GM23338 (cell line): Measurements from ENCODE around the gene RHCG. TPM values are rescaled to one million over a fixed set of nuclear protein-coding genes. Genes with fewer than 3 reads are reported as not detected.

ENCODE experiments used
- ATAC-seq: fragments of 200-7000 bp; cut with Tn5 transposase; 3 replicates; pipeline ENCODE4 v1.9.1; 2020
- DNase-seq: peaks from one replicate; pipeline ENCODE4 v3.0.0-alpha.2; 2015; ENCODE audit warnings: low spot score
- H2AFZ ChIP-seq: fragments of 200-600 bp; sonication (generic); 2 replicates; pipeline ENCODE4 v1.8.0; 2016; ENCODE audit warnings: antibody characterized with exemption, mild to moderate bottlenecking, moderate library complexity
- H3F3A ChIP-seq: fragments of 200-600 bp; sonication (generic); replicated peaks from 2 replicates; pipeline ENCODE4 v1.8.0; 2017; ENCODE audit warnings: antibody characterized with exemption, mixed run types, low read depth
- H3K27ac ChIP-seq: fragments of 200-600 bp; sonication (generic); 2 replicates; pipeline ENCODE4 v1.6.1; 2016; ENCODE audit warnings: low read depth
- H3K27me3 ChIP-seq: fragments of 200-600 bp; sonication (generic); 2 replicates; pipeline ENCODE4 v1.8.0; 2016; ENCODE audit warnings: mild to moderate bottlenecking, mixed run types, moderate library complexity; ENCODE audit not compliant: insufficient read depth
- H3K36me3 ChIP-seq: fragments of 200-600 bp; sonication (generic); 2 replicates; pipeline ENCODE4 v1.8.0; 2016; ENCODE audit warnings: mild to moderate bottlenecking; ENCODE audit not compliant: insufficient read depth
- H3K4me1 ChIP-seq: fragments of 200-600 bp; sonication (generic); 2 replicates; pipeline ENCODE4 v1.8.0; 2016; ENCODE audit warnings: mild to moderate bottlenecking, moderate library complexity; ENCODE audit not compliant: insufficient read depth
- H3K4me2 ChIP-seq: fragments of 200-600 bp; sonication (generic); 2 replicates; pipeline ENCODE4 v1.7.1; 2017; ENCODE audit warnings: mixed run types
- H3K4me3 ChIP-seq: fragments of 200-600 bp; sonication (generic); 2 replicates; pipeline ENCODE4 v1.6.1; 2016; ENCODE audit warnings: mixed run types
- H3K79me2 ChIP-seq: fragments of 200-600 bp; sonication (generic); replicated peaks from 2 replicates; pipeline ENCODE4 v1.8.0; 2017; ENCODE audit warnings: mild to moderate bottlenecking; ENCODE audit not compliant: insufficient read depth
- H3K9me2 ChIP-seq: fragments of 200-600 bp; sonication (generic); 2 replicates; pipeline ENCODE4 v1.8.0; 2017; ENCODE audit not compliant: insufficient read depth
- H4K20me1 ChIP-seq: fragments of 200-600 bp; sonication (generic); replicated peaks from 2 replicates; pipeline ENCODE4 v1.8.0; 2017; ENCODE audit warnings: mild to moderate bottlenecking; ENCODE audit not compliant: insufficient read depth
- H3K27ac Mint-ChIP-seq: 2 replicates; pipeline ENCODE4 v1.8.0; 2020; ENCODE audit warnings: inconsistent platforms, mild to moderate bottlenecking, moderate library complexity, mixed read lengths
- H3K27me3 Mint-ChIP-seq: 3 replicates; pipeline ENCODE4 v1.8.0; 2022; ENCODE audit warnings: low read depth, mild to moderate bottlenecking, moderate library complexity, mixed read lengths, inconsistent platforms; ENCODE audit not compliant: insufficient read depth, poor library complexity
- H3K36me3 Mint-ChIP-seq: 3 replicates; pipeline ENCODE4 v1.8.0; 2021; ENCODE audit warnings: low read depth, mild to moderate bottlenecking, inconsistent platforms, moderate library complexity, mixed read lengths
- H3K4me1 Mint-ChIP-seq: 3 replicates; pipeline ENCODE4 v1.8.0; 2020; ENCODE audit warnings: mild to moderate bottlenecking, inconsistent platforms, mixed read lengths
- H3K4me3 Mint-ChIP-seq: 3 replicates; pipeline ENCODE4 v1.8.0; 2021; ENCODE audit warnings: moderate library complexity, mild to moderate bottlenecking, inconsistent platforms, mixed read lengths
- H3K9me3 Mint-ChIP-seq: 3 replicates; pipeline ENCODE4 v1.8.0; 2020; ENCODE audit warnings: moderate library complexity, mild to moderate bottlenecking, inconsistent platforms, mixed read lengths
- CTCF ChIP-seq, 2 experiments: fragments of 200-600 bp in 1 of 2; sonication (generic) in 1 of 2; conservative IDR thresholded peaks; 2 replicates each; pipeline versions ENCODE4 v1.5.1 to v1.6.1; 2016 to 2017; ENCODE audit warnings: antibody characterized with exemption in 2 of 2, low read depth in 2 of 2, mild to moderate bottlenecking in 2 of 2, moderate library complexity in 1 of 2
- JUNB ChIP-seq: IDR thresholded peaks from one replicate; pipeline ENCODE4 v1.6.1; 2016; ENCODE audit warnings: antibody characterized with exemption; ENCODE audit not compliant: unreplicated experiment
- POLR2AphosphoS5 ChIP-seq: IDR thresholded peaks from 2 replicates; pipeline ENCODE4 v1.6.1; 2016; ENCODE audit warnings: antibody characterized with exemption, low read depth
- REST ChIP-seq: IDR thresholded peaks from one replicate; pipeline ENCODE4 v1.6.1; 2018; ENCODE audit warnings: antibody characterized with exemption; ENCODE audit not compliant: unreplicated experiment
- polyA plus RNA-seq: library from polyadenylated mRNA; unstranded; fragments of >200 nt; fragmentation: Nextera tagmentation; extraction: Ambion mirVana; gene quantifications from 2 replicates; pipeline ENCODE4 v1.2.1, GENCODE V29; 2016
- total RNA-seq: library from RNA; depleted of rRNA; stranded (reverse); fragments of >200 nt; shearing (Covaris generic); gene quantifications from 2 replicates; pipeline ENCODE4 v1.2.3, GENCODE V29; 2014

Gene RHCG
- total and polyA plus RNA-seq, 2 experiments from 2014 or later, result 0.21 to 0.63 TPM

GRCh38 chr15:89475661-89476060, 20.7 kb downstream of the RHCG start:
- Histone ChIP-seq H3K4me1 (peaks cover 2% of the 10 kb centered on the region; the same call in 1 of the 2 replicates), H3K36me3 (no peaks in the 10 kb centered on the region), H3K79me2 (no peaks in the 10 kb centered on the region), H4K20me1 (0 out of 2 replicates have a peak, but pooled peaks cover 3% of the 10 kb centered on the region), H3K4me3 (no peak overlapping the region), H3F3A (no peaks in the 10 kb centered on the region), H3K4me2 (no peak overlapping the region), H3K9me2 (no peaks in the 10 kb centered on the region), H2AFZ (no peak overlapping the region), H3K27ac (no peak overlapping the region), H3K27me3 (no peaks in the 10 kb centered on the region)
- H3K27me3 Mint-ChIP-seq, result peaks cover 10% of the 10 kb centered on the region
- no peaks in the 10 kb centered on the region for H3K36me3 Mint-ChIP-seq
- no peak for TF ChIP-seq JUNB
- H3K27ac Mint-ChIP-seq, result no peak overlapping the region
- DNase-seq, result no peak
- no peaks in the 10 kb centered on the region for H3K9me3 Mint-ChIP-seq
- H3K4me3 Mint-ChIP-seq, result no peak overlapping the region
- peaks cover 2% of the 10 kb centered on the region for H3K4me1 Mint-ChIP-seq
- no peak for ATAC-seq

GRCh38 chr15:89472785-89473256, 23.6 kb downstream of the RHCG start:
- ATAC-seq (peak; percentile 86), DNase-seq (peak; percentile 81)
- Mint-ChIP-seq H3K4me3 (no peak overlapping the region), H3K9me3 (peaks cover 4% of the 10 kb centered on the region; the same call in 2 of the 3 replicates), H3K27ac (no peak overlapping the region), H3K4me1 (peaks cover 26% of the 10 kb centered on the region), H3K36me3 (no peaks in the 10 kb centered on the region; the same call in 2 of the 3 replicates), H3K27me3 (peaks cover 11% of the 10 kb centered on the region)
- Histone ChIP-seq H3F3A (no peaks in the 10 kb centered on the region), H3K9me2 (no peaks in the 10 kb centered on the region), H2AFZ (no peak overlapping the region), H3K79me2 (no peaks in the 10 kb centered on the region), H3K4me3 (no peak overlapping the region), H3K36me3 (no peaks in the 10 kb centered on the region), H4K20me1 (0 out of 2 replicates have a peak, but pooled peaks cover 3% of the 10 kb centered on the region), H3K4me1 (peaks cover 20% of the 10 kb centered on the region), H3K4me2 (no peak overlapping the region), H3K27ac (no peak overlapping the region), H3K27me3 (no peaks in the 10 kb centered on the region)
- peak; percentile 81 for TF ChIP-seq REST
- TF ChIP-seq POLR2AphosphoS5, result no peak
- peak; percentile 87 to 100 for TF ChIP-seq CTCF (conservative IDR thresholded peaks at IDR 0.05; ENCODE audit: low read depth in 2 of 2)
